Measurements from ENCODE around the gene TSPAN11.

The TSPAN11 gene

DNA sequence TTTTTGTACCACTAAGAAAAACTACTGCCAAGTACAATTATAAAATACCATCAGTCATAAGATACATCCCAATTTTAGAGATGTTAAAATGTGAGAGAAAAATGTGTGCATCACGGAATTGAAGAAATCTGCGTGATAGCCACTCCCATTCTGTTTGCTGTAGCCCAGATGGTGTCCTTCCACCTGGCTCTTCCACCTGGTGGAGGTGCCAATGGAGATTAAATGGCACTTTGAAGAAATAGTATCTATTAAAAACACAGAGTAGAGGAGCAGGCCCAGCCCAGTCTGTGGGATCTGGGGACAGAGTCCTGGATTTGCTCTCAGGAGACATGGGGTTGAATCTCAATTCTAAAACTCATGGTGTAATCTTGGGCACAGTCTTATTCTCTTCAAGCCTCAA, 35.5 kb downstream of the TSPAN11 start:
- no peak for FAIRE-seq

GRCh38 chr12:30963709-30964564, 37.4 kb downstream of the TSPAN11 start:
- no peak for FAIRE-seq

DNA sequence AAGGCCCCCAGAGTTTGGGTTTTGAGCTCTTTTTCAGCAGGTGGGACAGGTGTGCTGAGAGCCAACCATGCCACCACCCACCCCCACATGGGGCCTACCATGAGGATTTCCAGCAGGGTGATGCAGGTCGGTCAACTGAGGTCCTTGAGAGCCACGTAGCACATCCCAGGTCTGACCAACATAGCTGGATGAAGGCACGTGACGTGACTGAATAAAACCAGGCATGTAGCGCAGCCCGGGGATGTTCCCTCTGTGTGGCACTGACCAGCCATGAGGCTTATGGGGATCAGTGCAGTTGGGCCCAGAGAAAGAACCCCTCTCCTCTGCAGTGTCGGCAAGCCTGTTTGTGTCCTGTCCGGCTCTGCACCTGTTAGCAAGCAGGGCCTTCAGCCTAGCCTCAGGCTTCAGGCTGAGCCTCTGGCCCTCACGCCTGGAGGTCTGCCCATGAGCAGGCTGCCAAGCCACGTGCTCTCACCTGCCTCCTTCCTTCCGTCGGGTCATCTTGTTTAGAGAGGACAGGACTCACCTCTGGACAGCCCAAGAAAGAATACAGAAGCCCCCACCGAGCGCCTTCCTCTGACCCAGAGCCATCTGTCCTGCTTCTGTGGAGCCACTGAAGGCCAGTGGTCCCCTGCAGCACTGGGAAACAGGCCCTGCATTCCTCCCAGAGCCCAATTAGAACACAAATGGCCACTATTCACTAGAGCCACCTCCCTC, 38.5 kb downstream of the TSPAN11 start:
- no peak for FAIRE-seq

- FAIRE-seq, result no peak
Measured at GRCh38 chr12:30965613-30965985, 39.1 kb downstream of the TSPAN11 start.

DNA sequence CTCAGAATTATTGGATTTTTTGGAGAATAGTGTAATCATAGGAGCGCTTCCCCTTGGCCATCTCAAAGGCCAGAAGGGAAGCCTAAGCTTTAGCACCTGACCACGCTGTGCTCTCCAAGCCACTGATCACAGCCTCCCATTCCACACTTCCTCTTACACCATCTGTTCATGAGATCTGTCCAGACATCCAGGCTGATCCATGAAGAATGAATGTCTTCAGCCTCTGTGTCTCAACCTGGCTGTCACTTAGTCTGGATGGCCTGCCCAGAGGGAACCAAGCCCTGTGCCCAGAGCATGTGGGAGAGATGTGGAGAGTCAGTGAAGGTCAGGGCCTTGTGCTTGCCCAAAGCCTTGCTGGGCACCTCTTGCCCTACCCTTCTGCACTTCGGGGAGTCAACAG, 40.5 kb downstream of the TSPAN11 start:
- no peak for FAIRE-seq

- FAIRE-seq, result no peak
Measured at GRCh38 chr12:30968211-30968610, 41.7 kb downstream of the TSPAN11 start.

DNA sequence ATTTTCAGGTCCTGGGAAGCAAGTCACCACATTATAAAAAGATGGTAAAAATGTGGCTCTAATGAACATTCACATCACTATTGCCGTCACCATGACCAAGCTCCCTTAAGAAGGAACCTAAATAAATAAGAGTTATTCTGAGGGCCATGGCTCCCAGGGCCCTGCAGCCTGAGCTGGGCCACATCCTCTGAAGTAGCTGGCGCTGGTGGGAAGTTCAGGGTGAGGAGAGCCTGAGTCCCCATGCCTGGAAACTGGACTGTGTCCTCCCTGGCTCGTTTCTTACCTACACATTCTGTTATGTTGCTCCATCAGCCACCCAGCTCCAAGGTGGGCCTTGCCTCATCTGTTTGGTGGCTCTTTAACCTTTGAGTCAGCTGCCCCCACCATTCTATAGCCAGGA, 42.5 kb downstream of the TSPAN11 start:
- no peak for FAIRE-seq

DNA sequence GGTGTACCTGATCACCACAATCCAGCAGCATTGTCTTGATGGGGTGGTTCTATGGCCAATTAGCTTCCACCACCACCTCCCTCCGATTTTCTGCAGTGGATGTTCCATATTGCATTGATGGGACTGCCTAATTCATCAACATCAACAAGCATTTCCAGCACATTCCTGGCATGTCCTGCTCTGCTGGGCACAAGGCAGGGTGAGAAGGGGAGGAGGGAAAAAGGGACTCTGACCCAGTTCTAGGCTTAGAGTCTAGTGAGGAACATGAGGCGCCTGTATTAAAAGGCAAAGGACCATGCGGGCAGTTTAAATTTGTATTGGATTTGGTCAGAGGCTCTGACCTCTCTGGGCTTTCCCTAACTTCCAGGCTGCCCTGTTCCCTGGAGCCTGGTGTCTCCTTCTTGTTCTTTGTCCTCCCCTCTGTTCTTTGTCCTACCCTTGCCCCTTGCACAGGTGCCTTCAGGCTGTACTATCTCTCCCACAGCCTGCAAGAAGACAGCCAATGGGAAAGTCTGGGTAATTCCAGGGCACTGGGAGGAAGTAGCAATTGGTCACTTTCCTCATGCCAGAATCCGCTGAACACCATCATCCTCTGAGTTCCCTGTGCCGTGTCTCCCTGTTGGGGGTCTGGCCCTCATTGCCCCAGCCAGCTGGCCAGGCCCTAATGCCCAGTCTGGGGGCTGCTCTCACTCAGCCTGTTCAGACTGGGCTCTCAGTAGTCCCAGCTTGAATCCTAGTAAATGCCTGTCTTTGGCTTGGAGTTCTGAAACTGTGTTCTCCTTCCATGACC, 43.3 kb downstream of the TSPAN11 start:
- no peak for FAIRE-seq

DNA sequence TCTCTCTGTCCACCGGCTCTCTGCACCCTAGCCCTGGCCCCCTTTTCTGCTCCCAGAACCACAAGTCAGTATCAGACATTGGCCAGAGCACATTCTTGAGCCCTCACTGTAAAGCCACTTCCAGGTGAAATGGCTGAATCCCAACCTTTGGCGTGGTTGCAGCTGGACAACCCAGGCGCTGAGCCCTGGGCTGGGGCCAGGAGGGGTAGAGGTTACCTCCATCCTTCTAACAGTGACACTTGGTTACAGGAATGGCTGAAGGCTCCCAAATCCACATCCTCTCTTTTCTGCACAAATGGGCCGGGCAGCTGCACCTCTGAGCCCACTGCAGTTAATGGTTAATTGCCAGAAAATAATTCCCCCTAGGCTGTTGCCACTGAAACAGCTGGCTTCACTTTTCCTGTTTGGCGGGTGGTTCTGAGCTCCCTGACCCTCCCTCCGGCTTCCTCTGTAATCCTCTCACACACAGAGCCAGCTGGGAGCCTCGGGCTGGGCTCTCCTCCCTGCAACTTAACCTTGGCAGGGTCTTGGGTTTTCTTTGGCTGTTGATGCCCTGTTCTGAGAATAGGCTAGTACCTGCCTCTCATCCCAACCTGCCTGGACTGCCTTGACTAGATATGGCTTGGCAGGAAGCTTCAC, 44.1 kb downstream of the TSPAN11 start:
- no peak for FAIRE-seq

- no peak for FAIRE-seq
Measured at GRCh38 chr12:30972035-30972434, 45.5 kb downstream of the TSPAN11 start.

GRCh38 chr12:30973175-30973574, 46.6 kb downstream of the TSPAN11 start:
- FAIRE-seq, result no peak

- FAIRE-seq, result no peak
Measured at GRCh38 chr12:30973830-30974229, 47.3 kb downstream of the TSPAN11 start.

GRCh38 chr12:30974746-30975500, 48.4 kb downstream of the TSPAN11 start:
- no peak for FAIRE-seq

DNA sequence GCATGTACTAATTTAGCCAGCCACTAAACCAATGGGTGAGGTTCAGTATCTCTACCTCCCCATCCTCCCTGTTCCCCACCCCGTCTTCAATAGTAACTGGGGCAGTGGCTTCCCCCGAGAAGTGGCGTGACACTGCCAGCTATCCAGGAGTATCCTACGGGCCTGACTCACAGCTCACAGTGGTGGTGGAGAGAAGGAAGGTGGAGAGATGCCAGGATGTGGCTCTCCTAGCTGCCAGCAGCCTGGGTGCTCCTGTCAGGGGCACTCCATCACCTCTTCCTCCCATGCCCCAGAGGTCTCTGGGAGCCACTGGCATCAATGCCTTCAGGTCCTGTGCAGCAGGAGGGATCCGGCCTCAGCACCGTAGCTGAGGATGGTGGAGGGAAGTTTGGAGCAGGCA, 49.0 kb downstream of the TSPAN11 start:
- FAIRE-seq, result no peak

DNA sequence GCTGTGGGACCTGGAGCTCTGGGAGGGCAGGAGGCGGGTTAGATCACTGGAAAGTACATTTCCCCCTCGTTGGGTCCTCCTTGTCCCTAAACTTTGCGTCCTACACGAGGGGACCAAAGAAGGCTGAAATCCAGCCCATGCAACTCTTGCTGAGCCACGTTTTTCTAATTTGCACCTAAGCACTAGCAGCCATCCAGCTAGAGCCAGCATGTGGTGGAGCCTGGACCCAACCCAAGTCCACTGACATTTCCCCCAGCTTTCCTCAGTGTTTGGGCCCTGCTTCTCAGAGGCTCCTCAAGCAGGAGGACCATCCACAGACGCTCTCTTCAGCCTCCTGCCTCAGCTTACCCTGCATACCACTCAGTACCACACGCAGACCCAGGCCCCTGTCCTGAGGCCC, 49.7 kb downstream of the TSPAN11 start:
- no peak for FAIRE-seq

- no peak for FAIRE-seq
Measured at GRCh38 chr12:30977124-30977523, 50.6 kb downstream of the TSPAN11 start.

DNA sequence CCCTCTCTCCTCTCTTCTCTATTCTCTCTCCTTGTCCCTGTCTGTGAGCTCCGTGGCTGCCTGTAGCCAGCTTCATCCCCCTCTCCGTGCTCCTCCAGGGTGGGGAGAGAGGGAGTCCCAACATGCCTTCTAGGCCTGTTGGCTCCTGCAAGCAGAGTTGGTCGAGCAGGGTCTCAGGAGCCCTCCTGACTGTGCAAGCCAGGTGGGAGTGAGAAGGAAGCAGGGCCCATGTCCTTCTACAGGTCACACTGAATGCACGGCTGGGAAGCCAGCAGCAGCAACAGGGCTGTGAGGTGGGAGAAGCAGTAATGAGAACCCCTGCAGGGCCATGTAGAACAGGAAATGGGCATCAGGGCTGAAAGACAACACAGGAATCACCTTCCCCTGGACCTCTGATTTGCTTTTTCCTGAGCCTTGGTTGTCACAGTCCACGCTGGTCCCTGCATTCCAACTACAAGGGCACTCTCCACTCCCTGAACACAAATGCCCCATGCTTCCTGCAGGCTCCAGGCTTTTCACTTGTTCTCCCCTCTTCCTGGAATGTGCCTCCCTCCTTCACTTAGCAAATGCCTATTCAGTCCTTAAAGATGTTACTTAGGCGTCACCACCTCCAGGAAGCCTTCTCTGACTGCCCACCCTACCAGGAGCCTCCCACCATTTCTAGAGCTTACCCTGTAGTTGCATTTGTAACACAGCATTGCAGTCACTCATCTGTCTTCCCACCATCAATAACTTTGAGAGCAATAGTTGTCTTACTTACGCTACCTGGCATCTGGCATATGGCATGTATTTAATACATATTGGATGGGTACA, 51.2 kb downstream of the TSPAN11 start:
- FAIRE-seq, result no peak

- no peak for FAIRE-seq
Measured at GRCh38 chr12:30978639-30979038, 52.1 kb downstream of the TSPAN11 start.

DNA sequence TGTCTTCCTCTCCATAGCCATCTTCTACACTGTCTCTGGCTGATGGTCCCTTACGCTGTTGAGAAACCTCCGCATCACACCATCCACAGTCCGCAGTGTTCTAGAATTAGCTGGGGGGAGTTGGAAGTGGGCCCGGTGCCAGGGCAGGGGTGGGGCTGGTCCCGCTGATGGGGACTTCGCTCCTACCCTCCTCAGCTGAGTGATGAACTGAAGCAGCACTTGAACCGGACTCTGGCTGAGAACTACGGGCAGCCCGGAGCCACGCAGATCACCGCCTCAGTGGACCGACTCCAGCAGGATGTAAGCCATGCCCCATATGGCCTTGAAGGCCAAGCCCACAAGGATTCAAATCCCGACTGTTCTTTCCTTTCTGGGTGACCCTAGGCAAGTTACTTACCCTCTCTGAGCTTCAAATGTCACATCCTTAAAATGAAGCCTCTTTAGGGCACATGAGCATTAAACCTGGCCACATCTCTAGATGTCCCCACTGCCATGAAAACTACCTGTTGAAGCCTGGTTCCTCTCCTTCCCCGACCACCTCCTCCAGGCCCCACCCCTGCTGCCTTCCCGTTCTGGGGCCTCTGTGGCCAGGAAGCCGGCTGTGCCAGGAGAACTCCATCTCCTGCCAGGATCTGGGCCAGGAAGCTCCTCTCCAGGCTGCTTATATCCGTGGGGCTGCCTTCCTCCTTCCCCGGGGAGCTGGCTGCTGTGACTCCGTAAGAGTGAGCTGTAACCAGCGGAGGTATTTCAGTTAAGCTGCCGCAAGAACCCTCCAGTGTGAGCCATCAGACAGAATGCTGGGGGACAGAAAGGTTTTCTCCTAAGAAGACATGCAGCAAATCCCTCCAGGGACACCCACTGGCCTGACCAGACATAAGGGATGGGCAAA, 53.1 kb downstream of the TSPAN11 start:
- FAIRE-seq, result no peak

DNA sequence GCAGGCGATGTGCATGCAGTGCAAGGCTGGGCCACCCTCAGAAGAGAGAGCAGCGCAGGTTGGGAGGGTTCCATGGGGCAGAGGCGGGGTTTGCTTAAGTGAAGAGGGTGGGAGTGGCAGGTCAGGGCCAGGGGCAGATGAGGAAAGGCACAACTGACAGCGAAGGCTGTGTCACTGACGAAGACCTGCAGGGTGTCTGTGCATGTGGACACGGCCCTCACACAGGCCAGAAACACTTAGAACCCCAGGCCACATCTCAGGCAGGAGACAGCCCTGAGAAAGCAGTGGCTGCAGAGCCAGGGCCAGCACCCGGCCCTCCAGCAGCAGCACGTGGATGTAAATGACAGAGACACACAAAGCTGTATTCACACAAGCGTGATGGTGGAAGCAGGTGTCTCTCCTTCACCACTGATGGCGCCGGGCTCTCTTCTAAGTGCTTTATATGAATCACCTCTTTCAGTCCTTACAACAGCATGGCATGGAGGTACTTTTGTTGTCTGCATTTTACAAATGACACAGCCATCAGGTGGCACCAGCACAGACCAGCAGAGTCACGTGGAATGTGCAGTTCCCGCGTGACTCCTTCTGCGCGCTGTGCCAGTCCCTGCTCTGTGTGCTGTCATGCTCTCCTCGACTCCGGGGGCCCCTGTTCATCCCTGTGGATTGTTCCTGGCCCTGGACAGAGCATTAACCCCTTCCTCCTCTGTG, 54.6 kb downstream of the TSPAN11 start:
- FAIRE-seq, result no peak

Data from A204.1 (cell line).